Osteocyte (in vitro differentiated cells): ENCODE measurements around the gene PDGFC. TPM values are rescaled to one million over a fixed set of nuclear protein-coding genes. Genes with fewer than 3 reads are reported as not detected.
"Not testable (repeated sequence)": the region's sequence is repeated elsewhere in the genome, so short reads cannot be mapped to it uniquely, and the experiment has no call there.

Experiments
- DNase-seq: peaks from one replicate; pipeline ENCODE4 v3.0.0; 2021; ENCODE audit warnings: mixed read lengths; ENCODE audit not compliant: unreplicated experiment; ENCODE audit errors: extremely low spot score
- H3K27ac Mint-ChIP-seq: one replicate; pipeline ENCODE4 v1.8.0; 2021; ENCODE audit warnings: mild to moderate bottlenecking, mixed read lengths; ENCODE audit not compliant: unreplicated experiment
- H3K27me3 Mint-ChIP-seq: one replicate; pipeline ENCODE4 v1.8.0; 2021; ENCODE audit warnings: mixed read lengths; ENCODE audit not compliant: unreplicated experiment
- H3K36me3 Mint-ChIP-seq: one replicate; pipeline ENCODE4 v1.8.0; 2021; ENCODE audit warnings: mixed read lengths; ENCODE audit not compliant: unreplicated experiment
- H3K4me1 Mint-ChIP-seq: one replicate; pipeline ENCODE4 v1.8.0; 2021; ENCODE audit warnings: mixed read lengths; ENCODE audit not compliant: unreplicated experiment
- H3K4me3 Mint-ChIP-seq: one replicate; pipeline ENCODE4 v1.8.0; 2021; ENCODE audit warnings: mild to moderate bottlenecking, moderate library complexity, mixed read lengths; ENCODE audit not compliant: unreplicated experiment
- H3K9me3 Mint-ChIP-seq: one replicate; pipeline ENCODE4 v1.8.0; 2021; ENCODE audit warnings: mixed read lengths; ENCODE audit not compliant: unreplicated experiment
- CTCF ChIP-seq: fragments of 200-600 bp; sonication (generic); IDR thresholded peaks from 2 replicates; pipeline ENCODE4 v1.5.0; 2021; ENCODE audit warnings: antibody characterized with exemption, mild to moderate bottlenecking, moderate library complexity
- total RNA-seq: library from RNA; stranded (reverse); gene quantifications from 2 replicates; pipeline ENCODE4 v1.2.1, GENCODE V29; 2021

Gene PDGFC
- total RNA-seq, 1 donor from 2014 or later = 25.4 TPM

GRCh38 chr4:156875704-156876103, 95.9 kb downstream of the PDGFC start:
- Mint-ChIP-seq H3K9me3 (no peaks in the 10 kb centered on the region), H3K36me3 (peaks cover 3% of the 10 kb centered on the region), H3K4me3 (no peak overlapping the region), H3K27me3 (no peaks in the 10 kb centered on the region), H3K27ac (no peak overlapping the region), H3K4me1 (peaks cover 27% of the 10 kb centered on the region)
- TF ChIP-seq CTCF = no peak
- no peak for DNase-seq

- TF ChIP-seq CTCF = no peak
- H3K4me1 Mint-ChIP-seq = peaks cover 30% of the 10 kb centered on the region
- H3K36me3 Mint-ChIP-seq = peaks cover 3% of the 10 kb centered on the region
Observed at GRCh38 chr4:156875055-156875454, 96.5 kb downstream of the PDGFC start.

GRCh38 chr4:156873799-156874198, 97.8 kb downstream of the PDGFC start:
- Mint-ChIP-seq H3K9me3 (no peaks in the 10 kb centered on the region), H3K4me3 (no peak overlapping the region), H3K36me3 (no peaks in the 10 kb centered on the region), H3K4me1 (peaks cover 22% of the 10 kb centered on the region), H3K27ac (no peak overlapping the region), H3K27me3 (no peaks in the 10 kb centered on the region)
- TF ChIP-seq CTCF = no peak
- DNase-seq = no peak

More at GRCh38 chr4:156875055-156875454, 96.5 kb downstream of the PDGFC start:
- Mint-ChIP-seq H3K9me3 (no peaks in the 10 kb centered on the region), H3K27me3 (no peaks in the 10 kb centered on the region), H3K4me3 (no peak overlapping the region), H3K27ac (no peak overlapping the region)
- no peak for DNase-seq

- Mint-ChIP-seq H3K27me3 (no peaks in the 10 kb centered on the region), H3K36me3 (no peaks in the 10 kb centered on the region), H3K27ac (no peak overlapping the region), H3K4me1 (peaks cover 13% of the 10 kb centered on the region), H3K9me3 (no peaks in the 10 kb centered on the region), H3K4me3 (no peak overlapping the region)
- TF ChIP-seq CTCF = no peak
- DNase-seq = no peak
Observed at GRCh38 chr4:156870861-156871260, 100.7 kb downstream of the PDGFC start.

- H3K36me3 Mint-ChIP-seq = no peaks in the 10 kb centered on the region
- no peaks in the 10 kb centered on the region for H3K27me3 Mint-ChIP-seq
- no peak for TF ChIP-seq CTCF
- H3K4me1 Mint-ChIP-seq = peaks cover 6% of the 10 kb centered on the region
- no peak overlapping the region for H3K27ac Mint-ChIP-seq
- DNase-seq = no peak
- no peaks in the 10 kb centered on the region for H3K9me3 Mint-ChIP-seq
- no peak overlapping the region for H3K4me3 Mint-ChIP-seq
Observed at GRCh38 chr4:156870131-156870530, 101.5 kb downstream of the PDGFC start.

GRCh38 chr4:156866088-156866487, 105.5 kb downstream of the PDGFC start:
- H3K4me1 Mint-ChIP-seq, H3K27me3 Mint-ChIP-seq, DNase-seq, H3K36me3 Mint-ChIP-seq, H3K4me3 Mint-ChIP-seq, H3K9me3 Mint-ChIP-seq, H3K27ac Mint-ChIP-seq: not testable (repeated sequence)
